Measurements from ENCODE around the gene YJEFN3.

Gene YJEFN3

DNA sequence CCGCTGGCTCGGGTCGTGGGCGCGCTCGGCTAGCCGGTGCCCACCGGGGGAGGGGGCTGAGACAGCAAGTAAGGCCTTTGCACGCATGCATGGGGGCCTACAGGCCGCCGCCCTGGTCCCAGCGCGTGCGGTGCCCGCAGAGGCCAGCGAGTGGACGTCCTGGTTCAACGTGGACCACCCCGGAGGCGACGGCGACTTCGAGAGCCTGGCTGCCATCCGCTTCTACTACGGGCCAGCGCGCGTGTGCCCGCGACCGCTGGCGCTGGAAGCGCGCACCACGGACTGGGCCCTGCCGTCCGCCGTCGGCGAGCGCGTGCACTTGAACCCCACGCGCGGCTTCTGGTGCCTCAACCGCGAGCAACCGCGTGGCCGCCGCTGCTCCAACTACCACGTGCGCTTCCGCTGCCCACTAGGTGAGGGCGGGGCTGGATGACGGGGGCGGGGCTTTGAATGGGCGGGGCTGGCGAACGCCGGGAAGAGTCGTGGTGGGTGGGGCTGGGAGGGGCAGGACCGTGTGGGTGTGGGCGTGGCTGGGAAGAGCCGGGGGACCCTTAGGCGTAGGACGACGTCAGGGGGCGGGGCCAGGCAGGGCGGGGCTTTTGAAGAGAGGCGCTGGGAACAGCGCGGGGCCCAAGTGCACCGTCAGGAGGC lies 11.5 kb downstream of the YJEFN3 start:
- DNase-seq, result peak in 3 of 4 experiments; percentile 21 to 48 (median 21)

DNA sequence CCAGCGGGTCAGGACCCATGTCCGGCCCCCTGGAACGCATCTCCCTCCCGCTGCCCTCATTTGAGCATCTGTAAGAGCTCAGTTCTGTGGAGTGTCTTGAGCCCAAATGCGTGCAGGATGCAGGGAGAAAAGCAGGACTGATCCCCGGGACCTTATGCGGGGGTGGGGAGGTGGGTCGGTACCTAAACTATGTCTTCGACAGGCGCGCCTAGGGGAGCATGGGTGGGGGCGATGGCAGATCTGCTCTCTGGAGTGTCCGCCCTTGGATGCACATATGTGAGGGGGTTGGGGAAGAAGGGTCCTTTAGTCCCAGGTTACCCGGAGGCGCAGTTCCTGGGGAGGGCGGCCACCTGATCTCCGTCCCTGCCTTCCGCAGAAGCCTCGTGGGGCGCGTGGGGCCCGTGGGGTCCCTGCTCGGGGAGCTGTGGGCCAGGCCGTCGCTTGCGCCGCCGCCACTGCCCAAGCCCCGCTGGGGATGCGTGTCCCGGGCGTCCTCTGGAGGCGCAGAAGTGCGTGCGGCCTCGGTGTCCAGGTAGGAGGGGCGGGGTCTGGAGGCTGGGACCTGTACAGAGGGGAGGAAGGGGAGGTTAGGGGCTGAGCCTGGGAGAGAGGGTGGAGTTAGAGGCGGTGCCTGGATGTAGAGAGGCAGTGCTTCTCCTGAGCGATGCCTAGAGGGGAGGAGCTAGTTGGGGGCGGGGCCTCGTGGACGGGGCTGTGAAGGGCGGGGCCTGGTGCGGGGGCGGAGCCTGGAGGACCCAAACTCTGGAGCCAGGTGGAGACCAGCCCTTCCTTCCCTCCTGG lies 12.2 kb downstream of the YJEFN3 start:
- peak; percentile 45 to 60 (median 56) for DNase-seq

- DNase-seq, result no peak
Measured at GRCh38 chr19:19541616-19542015, 12.9 kb downstream of the YJEFN3 start.

DNA sequence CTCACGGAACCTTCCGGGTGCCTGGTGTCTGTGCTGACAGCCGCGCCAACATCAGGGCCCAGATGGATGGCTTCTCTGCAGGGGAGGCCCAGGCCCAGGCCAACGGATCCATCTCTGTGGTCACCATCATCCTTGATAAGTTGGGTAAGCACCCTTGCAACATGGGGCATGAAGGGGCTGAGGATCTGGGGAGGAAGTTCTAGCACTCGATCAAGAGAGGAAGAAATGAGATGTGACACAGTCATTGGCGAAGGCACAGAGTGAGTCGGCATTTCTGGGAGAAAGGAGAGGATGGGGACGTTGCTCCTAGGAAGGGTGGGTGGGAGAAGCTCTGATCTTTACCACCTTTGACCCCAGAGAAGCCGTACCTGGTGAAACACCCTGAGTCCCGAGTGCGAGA lies 13.8 kb downstream of the YJEFN3 start:
- no peak for DNase-seq

DNA sequence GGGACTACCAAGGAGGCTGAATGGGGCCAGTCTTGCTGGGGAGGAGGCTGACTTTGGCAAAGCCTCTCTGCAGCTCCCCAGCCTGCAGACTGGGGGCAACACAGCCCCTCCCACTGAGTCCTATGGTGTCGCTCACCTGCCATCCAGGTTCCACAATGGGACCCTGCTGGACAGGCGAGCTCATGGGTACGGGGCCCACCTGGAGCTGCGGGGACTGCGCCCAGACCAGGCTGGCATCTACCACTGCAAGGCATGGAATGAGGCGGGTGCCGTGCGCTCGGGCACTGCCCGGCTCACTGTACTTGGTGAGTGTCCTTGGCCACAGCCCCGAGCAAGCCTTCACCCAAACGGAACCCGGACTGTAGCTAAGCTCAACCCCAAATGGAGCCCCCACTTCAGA lies 14.4 kb downstream of the YJEFN3 start:
- no peak for DNase-seq

- DNase-seq, result no peak
Measured at GRCh38 chr19:19543640-19544039, 14.9 kb downstream of the YJEFN3 start.

- DNase-seq, result no peak
Measured at GRCh38 chr19:19544257-19544953, 15.7 kb downstream of the YJEFN3 start.

- no peak for DNase-seq
Measured at GRCh38 chr19:19544954-19545591, 16.4 kb downstream of the YJEFN3 start.

DNA sequence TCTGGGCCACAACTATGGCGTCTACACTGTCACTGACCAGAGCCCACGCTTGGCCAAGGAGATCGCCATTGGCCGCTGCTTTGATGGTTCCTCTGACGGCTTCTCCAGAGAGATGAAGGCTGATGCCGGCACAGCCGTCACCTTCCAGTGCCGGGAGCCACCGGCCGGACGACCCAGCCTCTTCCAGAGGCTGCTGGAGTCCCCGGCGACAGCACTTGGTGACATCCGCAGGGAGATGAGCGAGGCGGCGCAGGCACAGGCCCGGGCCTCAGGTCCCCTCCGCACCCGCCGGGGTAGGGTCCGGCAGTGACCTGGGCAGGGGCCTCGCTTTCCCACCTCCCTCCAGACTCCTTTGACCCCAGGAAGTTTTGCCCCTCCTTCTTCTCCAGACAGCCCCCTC lies 17.0 kb downstream of the YJEFN3 start:
- DNase-seq, result no peak

- no peak for DNase-seq
Measured at GRCh38 chr19:19546751-19547162, 18.0 kb downstream of the YJEFN3 start.

DNA sequence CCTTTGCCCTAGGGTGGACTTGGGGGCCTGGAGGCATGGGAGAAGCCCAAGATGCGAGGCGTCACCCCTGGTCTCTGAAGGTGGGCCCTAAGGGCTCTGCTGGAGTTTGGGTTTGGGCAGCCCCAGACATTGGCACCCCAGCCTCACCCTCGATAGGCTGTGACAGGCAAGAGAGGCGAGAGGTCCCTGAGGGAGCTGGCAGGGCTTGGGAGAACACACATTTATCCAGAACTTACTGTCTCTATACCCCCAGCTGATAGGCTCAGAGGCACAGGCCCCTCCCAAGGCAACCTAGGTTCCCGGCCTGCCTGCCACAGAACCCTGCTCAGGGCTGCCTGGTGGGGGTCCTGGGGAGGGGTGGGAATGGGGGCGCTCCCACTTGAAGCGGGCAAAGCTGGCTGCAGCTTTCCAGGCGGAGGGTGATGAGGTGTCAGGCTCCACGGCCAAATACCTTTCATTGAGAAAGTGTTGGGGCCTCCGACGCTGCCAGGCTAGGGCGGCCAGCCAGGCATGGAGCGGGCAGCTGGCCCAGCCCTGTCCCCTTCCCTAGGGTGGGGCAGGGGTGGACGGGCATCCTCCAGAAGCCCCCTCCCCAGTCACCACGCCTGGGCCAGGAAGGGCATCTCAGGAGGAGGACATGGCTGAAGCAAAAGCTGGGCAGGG lies 19.1 kb downstream of the YJEFN3 start:
- DNase-seq, result no peak

GRCh38 chr19:19548915-19549759 lies 20.4 kb downstream of the YJEFN3 start:
- DNase-seq, result no peak

GRCh38 chr19:19549804-19550464 lies 21.2 kb downstream of the YJEFN3 start:
- no peak for DNase-seq

DNA sequence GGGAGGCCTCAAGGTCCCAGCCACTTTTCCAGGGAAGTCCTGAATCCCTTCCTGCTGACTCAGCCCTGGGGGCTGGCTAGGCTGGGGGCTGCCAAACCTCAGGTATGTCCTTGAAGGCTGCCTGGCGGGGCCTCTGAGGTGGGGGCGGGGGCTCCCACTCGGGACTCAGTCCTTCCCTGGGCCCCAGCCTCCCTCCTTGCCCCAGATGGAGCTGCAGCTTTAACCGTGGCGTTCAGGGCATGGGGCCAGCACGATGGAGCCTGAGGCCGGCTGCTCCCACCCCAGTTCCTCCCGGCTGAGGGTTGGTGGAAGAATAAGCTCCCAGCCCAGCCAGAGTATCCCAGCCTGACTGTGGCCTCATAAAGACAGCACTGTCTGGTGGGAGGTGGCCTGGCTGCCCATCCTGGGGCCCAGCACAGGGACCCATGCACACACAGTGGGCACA lies 21.8 kb downstream of the YJEFN3 start:
- no peak for DNase-seq

DNA sequence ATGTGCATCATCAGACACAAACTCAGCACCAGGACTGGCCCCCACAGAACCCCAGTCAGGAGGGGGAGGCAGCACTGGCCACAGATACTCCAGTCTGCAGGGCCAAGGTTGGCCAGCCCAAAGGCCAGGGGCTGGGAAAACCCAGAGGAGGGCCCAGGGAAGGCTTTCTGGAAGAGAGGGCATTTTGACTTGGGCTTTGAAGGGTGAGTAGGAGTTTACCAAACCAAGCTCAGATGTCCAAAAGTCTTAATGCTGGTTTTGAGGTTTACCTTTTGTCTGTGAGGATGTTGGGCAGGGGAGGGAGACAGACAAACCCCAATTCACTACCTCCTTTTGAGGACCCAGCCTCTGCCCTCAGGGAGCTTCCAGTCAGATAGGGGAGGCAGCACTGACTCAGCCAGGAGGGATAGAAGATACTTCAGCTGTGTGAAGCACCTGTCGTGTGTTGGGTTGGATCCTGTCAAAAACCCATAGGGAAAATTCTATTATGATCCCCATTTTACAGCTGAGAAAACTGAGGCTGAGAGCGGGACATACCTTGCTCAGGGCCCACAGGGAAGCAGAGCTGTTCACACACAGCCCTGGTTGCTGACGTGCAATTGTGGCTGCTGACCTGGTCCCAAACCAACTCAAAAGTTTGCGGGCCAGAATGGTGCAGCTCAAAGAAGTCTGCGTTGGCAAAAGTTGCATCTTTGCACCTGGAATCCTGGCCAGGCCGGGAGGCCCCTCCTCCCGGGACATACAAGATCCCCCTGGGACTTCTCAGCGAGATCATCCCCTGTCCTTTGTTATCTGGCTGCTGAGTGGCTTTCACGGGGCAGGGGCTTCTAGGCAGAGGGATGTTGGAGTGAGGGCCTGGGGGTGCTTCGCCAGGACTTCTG lies 22.5 kb downstream of the YJEFN3 start:
- no peak for DNase-seq

DNA sequence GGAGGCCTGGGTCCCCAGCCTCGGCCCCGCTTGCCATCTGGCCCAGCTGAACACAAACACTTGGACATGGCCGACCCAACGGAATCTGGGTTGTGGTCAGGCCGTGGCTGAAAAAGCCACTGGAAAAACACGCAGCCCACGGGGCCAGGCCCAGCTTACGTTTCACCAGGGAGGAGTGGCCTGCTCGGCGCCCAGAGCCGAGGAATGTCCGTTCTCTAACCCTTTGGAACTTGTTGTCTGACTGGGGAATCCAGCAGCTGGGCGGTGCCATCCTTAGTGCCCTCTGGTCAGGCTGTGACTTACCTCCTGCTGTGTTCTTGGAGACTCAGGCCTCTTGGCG lies 23.1 kb downstream of the YJEFN3 start:
- no peak for DNase-seq

- DNase-seq, result no peak
Measured at GRCh38 chr19:19552798-19553197, 24.1 kb downstream of the YJEFN3 start.

DNA sequence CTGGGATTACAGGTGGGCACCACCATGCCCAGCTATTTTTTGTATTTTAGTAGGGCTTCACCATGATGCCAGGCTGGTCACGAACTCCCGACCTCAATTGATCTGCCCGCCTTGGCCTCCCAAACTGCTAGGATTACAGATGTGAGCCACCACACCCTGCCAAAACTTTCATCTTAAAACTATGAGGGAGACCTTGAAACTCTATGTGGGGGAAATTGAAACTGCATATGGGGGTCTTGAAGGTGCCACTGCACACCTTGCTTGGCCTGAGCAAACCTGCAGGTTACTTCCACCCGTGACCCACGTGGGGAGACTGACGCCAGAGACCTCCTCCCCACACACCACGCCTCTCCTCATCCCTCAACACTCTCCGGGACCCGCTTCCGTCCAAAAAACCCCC lies 25.0 kb downstream of the YJEFN3 start:
- DNase-seq, result no peak

DNA sequence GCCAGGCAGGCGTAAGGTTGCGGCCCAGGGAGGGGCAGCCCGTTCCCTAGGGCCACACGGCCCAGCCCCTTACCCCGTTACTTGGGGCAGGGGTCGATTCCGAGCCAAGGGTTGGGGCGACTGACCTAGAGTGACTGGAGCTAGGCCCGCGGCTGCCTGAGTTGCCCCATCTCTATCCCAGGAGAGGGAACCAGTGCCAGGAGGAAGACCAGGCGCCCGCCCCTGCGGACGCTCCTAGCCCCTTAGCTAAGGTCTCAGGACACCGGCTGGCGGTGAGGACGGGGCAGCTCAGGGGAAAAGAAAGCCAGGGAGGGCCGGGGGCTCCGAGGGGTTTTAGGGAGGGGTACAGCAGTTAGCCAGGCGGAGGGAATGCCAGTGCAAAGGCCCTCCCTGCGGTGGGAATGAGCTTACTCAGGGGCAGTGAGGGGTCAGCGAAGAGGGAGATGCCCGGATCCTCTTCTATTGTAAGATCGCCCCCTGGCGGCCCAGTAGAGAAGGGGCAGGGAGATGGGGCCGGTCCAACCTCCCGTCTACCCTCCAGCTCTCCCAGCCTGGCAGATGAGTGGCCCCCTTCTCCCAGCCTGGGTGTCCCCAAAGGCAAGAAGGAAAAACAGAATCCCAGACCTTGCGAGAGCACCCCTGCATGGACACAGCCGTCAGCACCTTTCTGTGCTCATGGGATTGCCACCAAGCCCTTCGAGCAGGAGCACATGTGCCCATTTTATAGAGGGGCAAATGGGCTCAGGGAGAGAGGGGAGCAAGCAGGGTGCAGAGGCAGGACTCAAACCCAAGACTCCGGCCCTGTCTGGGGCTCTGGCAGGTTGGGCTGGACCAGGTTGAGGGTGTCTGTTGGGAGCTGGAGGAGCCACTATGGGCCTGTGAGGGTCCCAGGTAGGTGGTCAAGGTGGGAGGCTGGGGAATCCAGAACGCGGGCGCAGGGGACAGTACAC lies 25.6 kb downstream of the YJEFN3 start:
- peak in 3 of 4 experiments; percentile 14 to 43 (median 40) for DNase-seq

Data from activated CD4-positive, CD25-positive, alpha-beta regulatory T cell (primary cell).